HG02884 (cell line): ENCODE measurements around the gene C5orf47.
"Not testable (repeated sequence)": the region's sequence is repeated elsewhere in the genome, so short reads cannot be mapped to it uniquely, and the experiment has no call there.

Experiments
- ATAC-seq: cut with Tn5 transposase; IDR thresholded peaks from one replicate; pipeline ENCODE4 v1.9.1; 2021; ENCODE audit warnings: mild to moderate bottlenecking, moderate library complexity; ENCODE audit not compliant: unreplicated experiment

The C5orf47 gene

GRCh38 chr5:173969167-173970049 is 19.6 kb upstream of the C5orf47 start:
- no peak for ATAC-seq

GRCh38 chr5:173970878-173971650 is 17.9 kb upstream of the C5orf47 start:
- ATAC-seq, result no peak

- ATAC-seq, result no peak
Observed at GRCh38 chr5:173971681-173972345, 17.2 kb upstream of the C5orf47 start.

GRCh38 chr5:173972607-173972924 is 16.4 kb upstream of the C5orf47 start:
- no peak for ATAC-seq

GRCh38 chr5:173972925-173973615 is 15.9 kb upstream of the C5orf47 start:
- no peak for ATAC-seq

GRCh38 chr5:173973616-173973969 is 15.4 kb upstream of the C5orf47 start:
- ATAC-seq, result no peak

- ATAC-seq, result no peak
Observed at GRCh38 chr5:173974688-173975239, 14.2 kb upstream of the C5orf47 start.

- ATAC-seq, result no peak
Observed at GRCh38 chr5:173981185-173981761, 7.7 kb upstream of the C5orf47 start.

GRCh38 chr5:173984218-173984617 is 4.8 kb upstream of the C5orf47 start:
- no peak for ATAC-seq

GRCh38 chr5:173989432-173990082 is 587 bp downstream of the C5orf47 start:
- no peak for ATAC-seq

- no peak for ATAC-seq
Observed at GRCh38 chr5:173997331-173997730, 8.4 kb downstream of the C5orf47 start.

- ATAC-seq, result no peak
Observed at GRCh38 chr5:173998531-173998930, 9.6 kb downstream of the C5orf47 start.

- no peak for ATAC-seq
Observed at GRCh38 chr5:174000076-174000475, 11.1 kb downstream of the C5orf47 start.

GRCh38 chr5:174003795-174004194 is 14.8 kb downstream of the C5orf47 start:
- no peak for ATAC-seq

GRCh38 chr5:174008922-174009321 is 20.0 kb downstream of the C5orf47 start:
- no peak for ATAC-seq

- no peak for ATAC-seq
Observed at GRCh38 chr5:174010365-174010764, 21.4 kb downstream of the C5orf47 start.

GRCh38 chr5:174011441-174011840 is 22.5 kb downstream of the C5orf47 start:
- no peak for ATAC-seq

- not testable (repeated sequence) for ATAC-seq
Observed at GRCh38 chr5:174020069-174020927, 31.3 kb downstream of the C5orf47 start.

GRCh38 chr5:174020928-174021304 is 31.9 kb downstream of the C5orf47 start:
- no peak for ATAC-seq
